G401.6 (cell line): ENCODE results near the gene SHISA5.

Source experiments
- FAIRE-seq: peaks from 2 replicates; lab custom pipeline; 2012; peaks lifted over from hg19 to GRCh38; lab: Jason Lieb, UNC

Gene SHISA5

DNA sequence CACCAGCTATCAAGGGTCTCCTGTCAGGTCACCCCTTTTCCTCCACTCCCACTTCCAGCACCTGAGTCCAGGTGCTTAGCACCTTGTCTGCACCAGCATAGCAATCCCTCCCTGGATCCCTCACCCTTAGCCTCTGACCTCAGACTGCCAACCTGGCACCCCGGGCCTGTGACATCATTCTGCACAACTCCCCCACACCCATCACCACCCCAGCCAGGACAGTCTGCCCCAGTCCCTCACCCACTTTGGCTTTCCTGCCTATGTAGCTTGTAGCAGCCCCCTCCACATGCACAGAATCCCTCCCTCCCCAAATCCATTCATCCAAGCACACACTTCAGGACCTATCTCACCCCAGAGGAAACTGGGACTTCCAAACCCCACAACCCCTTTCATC is 73.3 kb downstream of the SHISA5 start:
- FAIRE-seq = no peak

DNA sequence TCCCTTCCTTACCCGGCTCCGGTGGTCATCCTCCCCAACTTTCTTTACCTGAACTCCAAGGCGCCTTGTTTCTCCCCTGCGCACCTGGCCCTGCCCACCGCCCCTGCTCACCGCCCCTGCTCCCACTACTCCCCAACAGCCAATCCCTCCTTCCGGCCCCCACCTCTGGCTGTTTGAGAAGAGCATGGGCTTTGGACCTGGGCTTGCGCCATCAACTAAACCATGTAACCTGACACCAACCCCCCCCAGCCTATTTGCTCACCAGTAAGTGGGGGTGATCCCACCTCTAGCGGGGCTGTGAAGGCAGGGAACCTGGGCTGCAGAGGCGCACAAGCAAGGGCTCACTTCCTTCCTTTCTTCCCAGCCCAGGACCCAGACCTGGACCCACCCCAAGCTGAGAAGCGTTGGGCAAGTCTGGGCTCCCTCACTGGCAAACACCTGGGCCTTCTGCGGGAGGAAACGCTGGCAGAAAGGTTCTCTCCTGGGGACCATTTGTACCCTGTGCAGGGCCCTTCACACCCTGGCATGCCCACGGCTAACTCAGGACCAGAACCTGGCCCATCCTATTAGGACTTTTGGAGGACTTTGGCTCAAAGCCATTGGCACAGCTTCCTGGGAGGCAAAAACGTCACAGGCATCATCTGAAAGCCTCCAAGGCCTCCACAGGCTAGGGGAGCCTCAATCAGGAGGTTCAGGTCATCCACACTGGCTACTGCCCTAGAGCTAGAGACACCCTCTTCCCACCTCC is 73.8 kb downstream of the SHISA5 start, which contains the start of gene PLXNB1:
TSS of gene PLXNB1 (minus strand) at position 127 of the 748 bp plus-strand sequence. CDS start 5,475 bp downstream, outside the sequence.
- no peak for FAIRE-seq

- no peak for FAIRE-seq
These were observed 74.5 kb downstream of the SHISA5 start for GRCh38 chr3:48429317-48429959.

- FAIRE-seq = no peak
These were observed 75.2 kb downstream of the SHISA5 start for GRCh38 chr3:48428572-48429316.

- no peak for FAIRE-seq
These were observed 75.8 kb downstream of the SHISA5 start for GRCh38 chr3:48428088-48428571.

DNA sequence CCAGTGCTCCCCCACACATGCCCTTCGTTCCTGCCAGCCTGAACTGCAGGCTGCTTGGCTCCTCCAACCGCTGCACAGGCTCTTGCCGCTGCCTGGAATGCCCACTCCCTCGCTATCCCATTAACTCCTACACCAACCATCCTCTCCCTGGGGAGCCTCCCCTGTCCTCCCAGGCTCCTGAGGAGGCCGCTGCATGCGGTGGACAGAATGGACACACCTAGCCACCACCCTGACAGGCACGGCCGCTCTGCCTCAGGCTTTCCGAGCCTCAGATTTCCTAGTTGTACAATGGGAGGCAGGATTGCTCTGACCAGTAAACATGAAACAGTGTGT is 76.4 kb downstream of the SHISA5 start:
- no peak for FAIRE-seq

DNA sequence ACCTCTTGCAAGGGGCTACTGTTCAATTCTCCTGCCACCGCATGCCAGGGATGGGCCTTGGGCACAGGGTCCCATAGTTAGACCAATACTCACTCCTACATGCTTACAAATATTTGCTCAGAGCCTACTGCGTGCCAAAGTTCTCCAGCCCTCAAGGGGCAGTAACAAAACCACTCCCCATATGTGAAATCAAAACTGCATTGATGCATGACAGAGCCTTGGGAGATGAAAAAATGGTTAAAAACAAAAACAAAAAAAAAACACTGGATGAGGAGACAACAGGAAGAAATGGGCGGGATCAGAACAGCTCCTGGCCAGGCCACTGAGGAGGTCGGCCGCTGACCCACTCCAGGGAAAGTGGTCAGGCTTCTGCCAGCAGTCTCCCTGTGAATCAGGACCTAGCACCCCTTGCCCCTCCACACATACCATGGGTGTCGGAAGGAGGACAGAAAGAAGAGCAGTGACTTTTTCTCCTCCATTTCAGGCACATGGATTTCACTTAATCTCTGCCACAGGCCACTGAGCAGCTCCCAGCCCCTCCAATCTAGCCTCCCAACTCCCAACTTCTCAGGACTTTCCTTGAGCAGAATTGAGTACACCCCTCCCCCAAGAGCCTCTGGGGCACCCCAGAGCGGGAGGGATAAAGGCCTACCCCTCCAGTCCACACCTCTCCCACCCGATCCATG is 76.9 kb downstream of the SHISA5 start:
- FAIRE-seq = no peak

DNA sequence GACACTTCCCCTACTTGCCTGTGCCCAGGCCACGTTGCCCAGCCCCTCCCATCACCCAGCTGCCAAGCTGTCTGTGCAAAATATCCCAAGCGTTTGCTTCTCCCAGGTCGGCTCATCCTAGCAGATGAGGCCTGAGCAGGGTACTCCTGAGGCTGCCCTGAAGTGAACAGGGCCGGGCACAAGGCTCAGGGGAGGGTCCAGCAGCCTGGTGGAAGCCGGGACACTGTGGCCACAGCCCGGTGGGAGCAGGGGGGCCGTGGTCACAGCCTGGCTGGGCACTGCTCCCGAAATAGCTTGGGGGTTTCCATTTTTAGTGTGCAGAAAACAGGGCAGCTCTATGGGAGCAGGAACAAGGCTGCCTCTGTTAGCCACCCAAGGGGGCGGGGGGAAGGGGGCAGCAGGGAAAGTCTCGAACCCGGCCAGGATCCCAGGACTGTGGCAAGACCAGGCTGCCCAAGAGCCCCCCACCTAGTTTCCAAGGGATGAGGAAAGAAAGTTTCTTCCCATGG is 77.5 kb downstream of the SHISA5 start:
- FAIRE-seq = no peak

- no peak for FAIRE-seq
These were observed 78.6 kb downstream of the SHISA5 start for GRCh38 chr3:48425281-48425812.

DNA sequence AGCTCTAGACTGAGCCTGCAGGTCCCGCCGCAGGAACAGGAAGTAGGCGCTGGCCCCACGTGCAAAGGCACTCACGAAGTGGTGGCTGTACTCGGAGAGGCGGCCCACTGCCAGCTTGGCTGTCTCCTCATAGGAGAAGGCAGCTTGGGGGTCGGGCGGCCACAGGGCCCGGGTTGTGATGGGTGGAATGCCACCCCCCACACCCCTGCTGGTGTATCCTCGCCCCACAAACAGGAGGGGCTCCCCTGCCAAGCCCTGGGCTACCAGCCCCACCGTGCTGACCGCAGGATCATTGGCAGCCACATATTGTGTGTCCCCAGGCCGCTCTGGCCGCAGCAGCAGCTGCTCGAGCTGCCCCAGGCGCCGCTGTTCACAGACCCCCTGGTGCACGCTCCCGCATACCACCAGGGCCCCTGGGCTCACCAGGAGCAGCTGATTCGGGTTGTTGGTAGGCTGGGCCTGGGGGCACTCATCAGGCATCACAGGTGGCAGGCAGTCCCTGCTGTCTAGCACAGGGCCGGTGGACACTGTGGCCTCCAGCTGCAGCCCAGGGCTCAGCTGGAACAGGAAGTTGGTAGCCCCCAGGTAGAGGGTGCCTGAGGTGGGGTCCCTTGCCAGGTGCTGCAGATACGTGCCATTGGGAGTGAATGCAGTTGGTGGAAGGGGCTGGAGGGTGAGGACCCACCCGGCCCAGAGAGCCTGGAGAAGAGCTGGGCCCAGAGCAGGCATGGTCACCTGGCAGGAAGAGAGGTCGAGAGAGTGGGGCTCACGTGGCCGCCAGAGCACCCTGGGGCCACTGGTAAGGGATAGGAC is 79.9 kb downstream of the SHISA5 start:
- FAIRE-seq = no peak

DNA sequence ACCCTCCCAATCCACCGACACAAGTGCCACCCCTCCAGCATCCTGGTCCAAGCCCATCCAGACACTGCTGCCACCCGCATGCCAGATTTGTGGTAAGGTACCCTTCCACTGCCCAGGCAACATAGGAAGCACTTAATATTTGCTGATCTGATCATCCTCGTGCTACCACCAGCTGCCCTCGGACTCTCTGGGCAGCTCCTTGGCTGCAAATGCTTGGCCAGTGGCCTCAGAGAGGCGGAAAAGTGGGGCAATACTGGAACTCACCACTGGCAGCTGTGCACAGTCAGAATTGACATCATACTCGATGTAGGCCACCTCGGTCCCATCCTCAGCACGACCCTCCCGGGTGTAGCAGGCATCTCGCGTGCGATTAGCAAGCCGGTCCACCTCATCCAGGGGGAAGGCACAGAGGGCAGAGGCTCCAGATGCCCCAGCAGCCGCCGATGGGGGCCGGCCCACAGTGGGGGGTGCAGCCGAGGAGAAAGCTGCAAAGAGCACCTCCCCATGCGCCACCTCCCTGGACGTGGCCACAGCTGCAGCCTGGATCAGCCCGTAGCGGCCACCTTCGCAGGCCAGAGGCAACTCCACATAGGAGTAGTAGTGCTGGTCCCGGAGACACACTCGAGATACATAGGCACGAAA is 80.6 kb downstream of the SHISA5 start:
- FAIRE-seq = no peak

- no peak for FAIRE-seq
These were observed 81.3 kb downstream of the SHISA5 start for GRCh38 chr3:48422681-48423080.

- FAIRE-seq = no peak
These were observed 81.7 kb downstream of the SHISA5 start for GRCh38 chr3:48422272-48422671.

DNA sequence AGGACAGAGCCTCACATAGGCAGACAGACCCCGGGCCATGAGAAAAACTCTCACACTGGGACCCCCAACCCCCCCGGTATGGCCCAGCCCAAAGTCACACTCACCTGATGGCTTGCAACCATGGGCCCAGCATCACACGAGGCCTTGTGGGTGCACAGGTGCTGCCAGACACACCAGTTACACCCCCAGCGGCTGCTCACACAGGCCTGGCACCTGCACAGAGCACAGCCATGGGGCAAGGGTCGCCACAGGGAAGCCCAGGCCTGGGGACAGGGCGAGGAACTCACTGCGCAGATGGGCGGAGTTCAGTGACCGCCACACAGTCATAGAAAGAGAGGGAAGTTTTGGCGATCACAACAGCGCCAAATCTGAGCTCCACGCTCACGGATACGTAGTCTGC is 83.4 kb downstream of the SHISA5 start:
- FAIRE-seq = no peak

GRCh38 chr3:48419597-48419996 is 84.4 kb downstream of the SHISA5 start:
- FAIRE-seq = no peak

DNA sequence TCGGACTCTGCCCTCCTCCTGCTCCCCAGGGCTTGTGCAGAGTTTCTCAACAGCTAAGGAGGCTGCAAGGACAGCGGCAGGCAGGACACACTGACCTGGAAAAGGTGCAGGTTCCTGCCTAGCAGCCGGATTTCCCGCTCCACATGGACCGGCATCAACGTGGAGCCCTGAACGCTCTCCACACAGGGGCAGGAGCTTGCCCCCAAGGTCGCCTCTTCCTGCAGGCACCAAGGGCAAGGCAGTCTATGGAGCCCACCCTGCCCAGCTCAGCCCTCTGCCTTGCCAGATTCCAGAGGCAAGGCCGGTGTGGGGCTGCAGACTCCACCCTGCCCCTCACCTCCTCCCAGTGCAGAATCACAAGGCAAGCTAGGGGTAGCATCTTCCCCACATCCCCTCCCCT is 84.8 kb downstream of the SHISA5 start:
- no peak for FAIRE-seq

DNA sequence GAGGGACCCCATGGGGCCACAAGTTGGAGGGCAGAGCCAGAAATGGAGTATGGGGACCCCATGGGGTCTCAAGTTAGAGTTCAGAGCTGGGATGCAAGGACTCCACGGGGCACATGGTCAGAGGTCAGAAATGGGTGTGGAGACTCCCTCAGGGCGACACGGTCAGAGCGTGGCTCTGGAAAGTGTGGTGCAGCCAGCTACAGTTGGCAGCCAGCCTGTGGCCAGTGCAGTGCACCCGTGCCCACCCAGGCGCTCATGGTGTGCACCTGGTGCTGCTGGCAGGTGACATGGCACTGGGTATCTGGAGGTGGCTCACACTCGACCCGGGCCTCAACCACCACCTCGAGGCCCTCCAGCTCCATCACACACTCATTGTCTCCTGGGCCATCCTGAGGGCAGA is 85.3 kb downstream of the SHISA5 start:
- FAIRE-seq = no peak

- no peak for FAIRE-seq
These were observed 85.8 kb downstream of the SHISA5 start for GRCh38 chr3:48418140-48418539.
